ENCODE results near the gene PRKD2.

Gene PRKD2

DNA sequence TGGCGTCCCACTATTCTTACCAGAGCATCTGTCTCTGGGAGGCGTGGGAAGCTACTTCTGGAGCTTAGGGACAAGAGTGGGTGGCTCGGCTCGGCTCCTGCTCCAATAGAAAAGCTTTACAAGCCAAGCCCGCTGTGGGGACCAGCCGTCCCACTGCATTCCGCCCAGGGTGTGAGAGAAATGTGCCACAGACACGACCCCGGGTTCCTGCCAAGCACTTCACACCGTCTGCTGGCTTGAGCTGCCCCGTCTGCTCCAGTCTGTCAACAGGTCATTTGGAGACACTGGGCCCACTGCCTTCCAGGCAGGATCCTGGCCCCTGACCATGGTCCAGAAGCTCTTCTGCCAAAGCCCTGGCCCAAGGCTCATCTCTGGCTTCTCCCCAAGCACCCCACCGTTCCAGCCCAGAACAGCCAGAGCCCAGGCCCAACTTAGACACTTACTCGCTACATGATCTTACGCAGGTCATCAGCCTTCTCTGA is 22.4 kb upstream of the PRKD2 start:
- DNase-seq = no peak

DNA sequence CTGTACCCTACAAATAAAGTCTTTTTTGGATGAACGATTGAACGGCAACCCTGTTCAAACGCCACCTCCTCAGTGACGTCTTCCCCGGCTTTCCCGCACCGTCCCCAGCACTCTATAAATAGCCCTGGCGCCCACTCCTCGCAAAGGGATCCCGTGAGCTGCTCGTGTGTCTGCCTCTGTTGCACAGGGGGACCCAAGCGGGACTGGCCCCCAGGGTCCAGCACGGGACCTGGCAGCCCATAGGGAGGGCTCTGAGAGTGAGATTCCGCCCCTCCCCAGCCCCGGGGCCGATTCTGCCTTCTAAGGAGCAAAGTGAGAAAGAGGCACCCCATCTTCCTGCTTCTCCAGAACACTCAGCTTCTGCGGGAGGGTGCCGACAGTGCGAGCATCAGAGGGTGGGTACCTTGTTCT is 20.9 kb upstream of the PRKD2 start:
- no peak for DNase-seq

DNA sequence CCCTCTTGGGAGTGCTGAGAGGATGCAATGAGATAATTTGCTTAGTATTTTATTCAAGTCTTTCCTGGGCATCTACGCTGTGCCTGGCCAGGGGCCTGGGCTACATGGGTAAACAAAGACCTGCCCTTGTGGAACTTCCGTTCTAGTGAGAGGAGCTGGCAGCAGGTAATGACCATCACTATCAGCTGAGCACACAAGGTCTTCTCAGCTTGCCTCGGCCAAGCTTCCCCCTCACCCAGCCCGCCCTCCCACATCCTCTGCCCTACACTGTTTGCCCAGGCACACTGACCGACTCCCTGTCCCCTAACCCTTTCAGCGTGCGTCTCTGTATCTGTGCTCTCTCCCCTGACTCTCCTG is 20.4 kb upstream of the PRKD2 start:
- no peak for DNase-seq

DNA sequence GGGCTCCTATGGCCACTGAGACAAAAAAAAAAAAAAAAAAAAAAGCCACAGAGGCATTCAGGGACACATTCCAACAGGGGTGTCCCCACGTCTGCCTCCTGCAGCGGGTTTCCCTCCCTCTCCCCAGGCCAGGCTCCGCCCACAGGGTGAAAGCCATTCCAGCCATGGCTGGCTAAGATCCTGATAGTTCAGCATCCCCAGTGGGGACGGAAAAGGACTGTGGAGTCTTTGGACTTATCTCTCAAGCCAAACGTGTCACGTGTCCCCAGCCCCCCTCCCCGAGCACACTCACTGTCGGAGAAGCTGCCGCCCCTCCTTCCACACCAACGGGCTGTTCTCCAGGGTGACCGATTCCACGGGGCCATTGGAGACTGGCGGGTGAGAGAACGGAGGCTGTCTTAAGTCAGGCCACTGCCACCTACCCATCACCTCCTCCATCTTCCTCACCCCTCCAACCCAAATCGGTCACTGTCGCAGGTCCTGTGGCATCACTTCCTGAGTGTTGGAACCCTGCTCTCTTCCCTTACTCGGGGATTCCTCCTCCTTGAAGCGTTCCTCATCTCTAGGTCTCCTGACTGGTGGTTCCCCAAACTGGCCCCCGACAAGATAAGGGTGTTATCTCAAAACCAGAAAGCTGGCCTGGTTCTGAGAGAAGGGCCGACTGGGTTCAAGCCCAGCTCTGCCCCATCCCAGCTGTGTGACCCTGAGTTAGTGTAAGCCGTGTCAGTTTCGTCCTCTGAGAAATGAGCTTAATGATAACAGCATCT is 19.8 kb upstream of the PRKD2 start:
- DNase-seq = no peak

DNA sequence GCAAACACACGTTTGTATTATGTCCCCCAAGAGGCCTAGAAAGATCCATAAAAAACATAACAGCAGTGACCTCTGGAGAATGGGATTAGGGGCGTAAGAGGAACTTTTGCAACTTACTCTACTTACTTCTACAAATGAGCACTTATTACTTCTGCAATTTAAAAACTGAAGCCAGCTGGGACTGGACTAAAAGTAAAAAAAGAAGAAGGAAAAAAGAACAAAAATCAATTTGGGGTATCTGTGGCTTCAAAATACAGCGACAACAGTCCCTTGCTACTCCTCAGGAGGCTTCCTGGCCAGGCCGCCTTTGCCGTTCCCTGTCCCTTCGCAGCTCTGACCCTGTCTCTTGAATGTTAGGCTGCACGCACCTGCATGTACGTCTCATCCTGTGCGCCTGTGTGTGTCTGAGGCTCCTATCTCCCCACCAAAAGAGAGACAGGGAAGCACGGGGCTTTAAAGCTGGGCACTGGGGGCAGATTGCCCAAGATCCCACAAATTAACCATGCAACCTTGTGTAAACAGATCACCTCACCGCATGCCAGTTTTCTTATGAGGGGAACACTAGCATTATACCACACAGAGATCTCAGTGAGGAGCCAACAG is 16.9 kb upstream of the PRKD2 start:
- no peak for DNase-seq

DNA sequence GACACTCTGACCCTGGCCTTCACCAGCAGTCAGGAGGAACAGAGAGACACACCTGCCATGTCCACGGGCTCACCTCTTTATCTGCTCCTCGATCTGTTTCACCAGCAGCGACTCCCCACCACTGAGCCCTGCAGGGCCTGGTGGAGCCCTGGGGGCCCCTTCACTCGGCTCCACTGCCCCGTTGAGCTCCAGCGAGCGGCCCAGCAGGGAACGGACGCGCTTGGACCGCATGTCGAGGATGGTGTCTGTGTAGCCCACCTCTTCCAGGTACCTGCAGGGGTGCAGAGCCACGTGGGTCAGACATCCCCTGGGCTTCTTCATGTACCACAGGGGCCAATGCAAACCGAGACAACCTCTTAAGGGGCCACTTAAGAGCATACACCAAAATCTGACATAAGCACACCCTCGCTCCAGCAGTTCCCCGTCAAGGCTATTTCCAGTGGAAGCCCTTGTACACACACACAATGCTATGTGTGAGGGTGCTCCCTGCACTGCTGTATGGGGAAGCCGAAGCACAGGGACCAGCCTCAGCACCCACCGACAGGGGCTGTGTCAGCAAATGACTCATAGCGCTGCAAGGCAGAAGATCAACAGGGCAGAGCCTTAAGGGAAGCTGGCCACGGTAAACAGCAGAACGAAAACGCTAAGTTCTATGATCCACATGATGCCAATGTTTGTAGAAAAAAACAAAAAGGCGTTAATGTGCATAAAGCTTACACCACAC is 16.2 kb upstream of the PRKD2 start:
- DNase-seq = no peak

DNA sequence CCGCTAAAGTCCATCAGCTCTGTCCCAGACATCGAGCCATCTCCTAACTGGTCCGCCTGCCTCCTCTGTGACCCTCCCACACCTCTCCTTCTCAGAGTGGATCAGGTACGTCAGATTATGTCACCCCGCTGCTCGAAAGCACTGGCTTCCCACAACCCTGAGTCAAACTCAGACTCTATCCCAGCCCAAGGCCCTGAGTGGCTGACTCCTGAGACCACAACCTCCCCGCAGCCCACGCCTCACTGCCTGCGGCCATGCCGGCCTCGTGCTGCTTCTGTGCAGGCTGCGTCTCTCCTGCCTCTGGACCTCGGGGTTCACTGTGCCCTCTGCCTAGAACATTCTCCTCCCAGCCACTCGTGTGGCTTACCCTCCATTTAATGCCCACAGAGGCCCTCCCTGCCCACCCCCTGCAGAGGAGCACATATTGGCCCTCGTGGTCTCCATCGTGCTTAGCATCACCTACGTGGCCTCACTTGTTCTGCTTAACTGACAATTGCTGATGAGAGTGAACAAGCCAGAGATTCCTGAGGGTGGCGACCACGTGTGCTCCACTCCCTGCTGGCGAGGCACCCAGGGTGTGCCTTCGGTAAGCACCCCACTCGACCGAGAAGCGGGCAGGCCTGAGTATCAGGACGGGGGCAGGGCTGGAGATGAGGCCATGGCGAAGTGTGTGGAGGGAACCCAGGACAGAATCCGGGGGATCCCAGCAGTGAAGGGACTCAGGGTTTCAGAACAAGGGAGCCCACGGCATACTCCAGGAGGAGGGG is 15.4 kb upstream of the PRKD2 start:
- no peak for DNase-seq

DNA sequence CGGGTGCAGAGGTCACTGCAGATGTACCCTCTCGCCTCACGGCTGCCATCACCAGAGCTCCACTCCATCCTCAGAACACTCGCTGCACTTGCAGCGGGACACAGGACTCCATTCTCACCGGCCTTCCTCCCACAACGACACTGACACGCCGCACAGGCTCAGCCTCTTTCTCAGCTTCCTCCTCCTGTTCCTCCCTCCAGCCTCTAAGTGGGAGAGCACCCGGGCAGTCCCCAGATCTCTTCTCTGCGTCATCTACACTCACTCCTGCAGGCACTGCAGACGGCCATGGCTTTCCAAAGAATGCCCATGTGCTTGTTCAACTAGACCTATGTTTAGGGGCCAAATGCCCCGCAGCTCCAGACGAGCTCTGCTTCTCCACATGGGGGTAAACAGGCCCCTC is 14.7 kb upstream of the PRKD2 start:
- DNase-seq = no peak

DNA sequence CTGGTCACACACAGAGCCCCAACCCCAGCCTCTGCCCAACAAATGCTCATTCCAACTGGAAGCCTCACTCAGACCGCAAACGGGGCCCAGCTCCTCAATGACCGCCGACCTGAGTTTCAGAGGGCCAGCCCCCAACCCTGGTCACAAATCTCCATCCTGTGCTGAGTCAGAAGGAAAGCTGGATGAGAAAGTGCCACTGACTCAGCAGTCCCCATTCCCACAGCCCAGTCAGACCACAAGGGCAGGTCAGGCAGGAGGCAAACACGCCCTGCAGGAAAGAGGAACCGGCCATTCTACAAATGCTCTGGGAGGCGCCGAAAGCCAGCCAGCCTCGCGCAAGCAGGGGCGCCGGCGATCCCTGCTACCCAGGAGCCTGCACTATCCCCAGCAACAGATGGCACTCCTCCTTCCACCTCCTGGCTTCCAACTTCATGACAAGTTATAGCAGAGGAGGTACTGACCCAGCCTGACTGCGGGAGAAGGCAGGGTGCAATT is 14.1 kb upstream of the PRKD2 start:
- DNase-seq = no peak

DNA sequence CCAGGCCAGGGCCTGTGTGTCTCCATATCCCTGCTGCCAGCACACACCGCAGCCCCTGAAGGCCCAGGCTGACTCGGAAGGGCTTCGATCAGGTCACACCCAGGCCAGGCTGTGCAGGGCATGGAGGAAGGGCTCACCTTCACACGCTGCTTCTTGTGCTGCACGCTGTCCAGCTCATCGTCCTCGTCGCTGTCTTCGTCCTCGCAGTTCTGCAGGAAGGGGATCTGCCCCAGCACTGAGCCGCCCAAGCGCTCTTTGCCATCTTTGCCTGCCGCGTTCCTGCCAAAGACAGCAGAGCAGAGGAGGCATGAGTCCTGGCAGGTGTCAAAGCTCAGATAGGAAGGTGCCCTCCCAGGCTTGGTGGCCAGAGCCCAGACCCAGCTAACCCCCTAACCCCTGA is 13.7 kb upstream of the PRKD2 start:
- no peak for DNase-seq

DNA sequence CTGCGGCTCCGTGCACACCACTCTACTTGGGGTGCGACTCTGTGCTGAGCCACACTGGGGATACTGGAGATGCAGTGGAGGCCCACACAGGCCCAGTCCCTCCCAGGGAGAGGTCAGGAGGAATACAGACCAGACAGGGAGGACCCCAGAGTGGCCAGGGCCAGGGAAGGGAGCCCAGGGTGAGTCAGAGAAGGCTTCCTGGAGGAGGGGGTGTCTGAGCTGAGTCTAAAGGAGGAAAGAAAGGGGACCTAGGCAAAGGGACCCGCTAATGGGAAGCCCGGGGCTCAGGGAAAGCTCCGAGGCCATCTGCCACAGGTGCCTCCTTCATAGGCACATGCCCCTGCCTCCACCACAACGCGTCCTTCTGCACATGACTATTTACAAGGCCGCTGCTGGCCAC is 13.3 kb upstream of the PRKD2 start:
- DNase-seq = no peak

DNA sequence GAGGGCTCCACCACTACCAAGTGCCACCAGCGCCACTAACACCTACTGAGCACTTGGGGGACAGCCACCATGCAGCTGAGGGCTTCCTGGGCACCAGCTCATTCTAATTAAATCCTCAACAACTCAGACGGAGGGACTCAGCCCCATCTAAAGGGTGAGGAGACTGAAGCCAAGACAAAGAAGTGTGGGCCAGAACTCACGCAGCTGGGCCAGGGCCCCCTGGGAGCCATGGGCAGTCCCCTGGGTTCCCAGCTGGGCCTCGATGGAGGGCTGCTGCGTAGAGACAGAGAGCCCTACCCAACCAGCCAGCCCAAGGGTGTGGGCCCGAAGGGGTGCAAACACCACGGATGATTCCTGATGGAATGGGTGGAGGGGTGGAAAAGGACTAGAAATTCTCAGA is 12.8 kb upstream of the PRKD2 start:
- no peak for DNase-seq

DNA sequence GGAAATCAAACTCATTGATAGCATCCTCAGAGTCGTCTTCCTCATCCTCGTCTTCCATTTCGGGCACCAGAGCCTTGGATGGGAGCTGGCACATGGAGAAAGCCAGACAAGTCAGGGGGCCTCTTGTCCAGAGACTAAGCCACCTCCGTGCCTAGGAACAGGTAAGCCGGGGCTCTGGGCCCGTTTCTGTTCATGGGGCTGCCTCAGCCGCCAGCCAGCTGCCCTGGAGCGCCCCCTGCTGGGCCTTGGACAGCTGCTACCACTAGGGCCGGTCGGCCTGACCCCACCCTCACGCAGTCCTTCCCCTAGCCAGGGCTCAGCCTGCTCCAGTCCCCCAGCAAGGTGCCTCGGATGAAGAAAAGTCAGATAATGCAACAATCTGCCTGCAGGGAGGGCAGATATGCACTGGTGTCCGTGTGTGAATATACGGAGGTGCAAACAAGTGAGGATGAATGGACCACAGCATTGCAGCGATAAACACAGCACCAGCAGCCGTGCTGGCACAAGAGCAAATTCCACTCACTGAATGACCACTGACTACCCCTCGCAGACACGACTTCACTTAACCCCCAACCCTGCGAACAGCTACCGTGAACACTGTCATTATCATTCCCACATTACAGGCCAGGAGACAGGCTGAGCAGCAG is 11.9 kb upstream of the PRKD2 start:
- DNase-seq = peak; percentile 83

DNA sequence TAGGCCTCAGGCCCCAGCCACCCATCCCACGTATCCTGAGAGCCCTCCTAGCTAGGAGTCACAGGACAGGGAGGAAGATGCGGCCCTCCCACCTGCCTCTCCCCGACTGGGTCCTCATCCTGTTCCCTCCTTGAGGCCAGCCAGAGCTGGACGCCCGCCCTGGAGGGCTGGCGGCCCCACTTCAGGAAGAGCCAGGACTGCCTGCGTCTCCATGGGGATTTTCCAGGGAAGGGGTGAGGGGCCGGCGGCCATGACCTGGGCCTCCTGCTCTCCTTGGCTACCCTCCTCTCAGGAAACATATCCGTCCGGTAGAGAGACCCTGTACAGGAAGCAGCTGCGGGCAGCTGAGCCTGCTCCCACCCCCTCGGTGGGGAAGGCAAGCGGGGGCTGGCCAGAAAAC is 11.3 kb upstream of the PRKD2 start:
- DNase-seq = no peak

DNA sequence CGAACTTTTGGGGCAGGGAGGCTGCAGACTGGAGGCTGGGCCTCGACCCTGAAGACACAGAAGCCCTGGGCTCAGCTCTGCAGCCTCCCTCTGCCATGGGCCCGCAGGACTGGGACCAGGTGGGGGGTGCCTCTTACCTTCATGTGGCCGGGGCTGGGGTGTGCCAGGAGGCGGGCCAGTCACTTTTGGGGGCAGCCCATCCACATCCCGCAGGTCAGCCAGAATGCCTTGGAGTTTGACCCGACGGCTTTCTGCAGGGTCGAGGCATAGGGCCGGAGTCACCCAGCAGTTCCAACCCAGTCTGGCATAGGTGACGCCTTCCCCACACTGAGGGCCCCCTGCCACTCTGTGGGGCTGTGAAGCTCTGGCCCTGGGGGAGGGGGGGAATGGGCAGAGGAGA is 10.8 kb upstream of the PRKD2 start:
- no peak for DNase-seq

DNA sequence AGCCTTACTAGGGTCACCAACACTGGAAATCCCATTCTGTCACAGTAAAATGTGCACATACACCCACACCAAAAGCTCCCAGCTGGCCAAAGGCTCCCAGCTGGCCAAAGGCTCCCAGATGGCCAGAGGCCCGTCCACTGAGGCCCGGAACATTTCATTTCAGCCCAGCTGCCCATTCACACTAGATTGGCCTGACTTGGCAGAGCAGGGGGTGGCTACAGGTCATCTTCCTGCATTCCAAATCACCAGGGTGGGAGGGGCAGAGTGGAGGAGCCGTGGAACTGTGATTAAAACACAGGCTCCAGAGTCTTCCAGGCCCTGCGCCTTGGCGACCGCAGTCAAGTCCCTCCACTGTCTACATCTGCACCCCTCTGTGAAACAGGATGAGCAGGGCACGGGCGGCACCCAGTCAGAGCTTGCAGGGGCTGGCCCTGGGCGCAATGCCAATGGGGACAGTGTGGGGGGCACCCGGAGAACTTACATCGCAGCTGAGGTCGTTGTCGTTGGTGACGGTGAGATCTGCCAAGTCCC is 10.1 kb upstream of the PRKD2 start:
- DNase-seq = no peak

DNA sequence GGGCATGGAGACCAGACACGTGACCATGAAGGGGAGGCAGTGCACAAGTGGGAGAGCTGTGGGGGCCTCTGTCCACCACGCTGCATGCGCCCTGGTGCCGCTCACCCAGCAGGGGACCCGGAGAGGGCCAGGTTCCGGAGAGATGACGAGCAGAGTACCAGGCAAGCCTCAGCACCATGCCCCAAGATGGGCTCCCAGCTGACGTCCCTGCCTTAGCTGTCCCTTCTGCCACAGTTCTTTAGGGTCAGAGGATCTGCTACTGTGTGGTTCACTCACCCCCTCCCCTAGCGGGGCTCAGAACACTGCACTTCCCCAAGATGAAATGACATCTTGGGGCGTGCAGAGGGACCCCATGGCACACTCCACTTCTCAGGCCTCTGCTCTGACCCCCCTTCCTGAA is 9.6 kb upstream of the PRKD2 start:
- DNase-seq = no peak

DNA sequence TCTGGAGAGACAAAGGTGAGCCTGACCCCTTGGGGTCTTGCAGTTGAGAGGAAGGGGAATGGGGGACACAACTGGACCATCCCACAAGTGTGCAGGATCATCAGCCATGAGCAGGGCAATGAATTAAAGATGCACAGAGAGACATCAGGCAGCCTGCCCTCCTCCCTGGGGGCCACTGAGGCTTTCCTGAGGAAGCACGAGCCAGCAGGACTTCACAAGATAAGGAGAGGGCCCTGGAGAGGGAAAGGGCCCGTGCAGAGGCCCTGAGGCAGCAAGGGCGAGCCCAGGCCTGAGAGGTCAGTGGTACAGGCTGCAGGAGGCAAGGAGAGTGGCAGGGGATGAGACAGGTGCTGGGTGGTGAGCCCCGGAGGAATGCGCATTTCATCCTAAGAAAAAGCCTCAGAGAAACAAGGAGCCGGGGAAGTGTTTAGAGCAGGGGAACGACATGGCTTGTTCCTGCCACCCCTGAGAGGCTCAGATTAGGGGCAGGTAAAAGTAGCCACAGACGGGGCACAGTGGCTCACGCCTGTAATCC is 9.0 kb upstream of the PRKD2 start:
- no peak for DNase-seq

DNA sequence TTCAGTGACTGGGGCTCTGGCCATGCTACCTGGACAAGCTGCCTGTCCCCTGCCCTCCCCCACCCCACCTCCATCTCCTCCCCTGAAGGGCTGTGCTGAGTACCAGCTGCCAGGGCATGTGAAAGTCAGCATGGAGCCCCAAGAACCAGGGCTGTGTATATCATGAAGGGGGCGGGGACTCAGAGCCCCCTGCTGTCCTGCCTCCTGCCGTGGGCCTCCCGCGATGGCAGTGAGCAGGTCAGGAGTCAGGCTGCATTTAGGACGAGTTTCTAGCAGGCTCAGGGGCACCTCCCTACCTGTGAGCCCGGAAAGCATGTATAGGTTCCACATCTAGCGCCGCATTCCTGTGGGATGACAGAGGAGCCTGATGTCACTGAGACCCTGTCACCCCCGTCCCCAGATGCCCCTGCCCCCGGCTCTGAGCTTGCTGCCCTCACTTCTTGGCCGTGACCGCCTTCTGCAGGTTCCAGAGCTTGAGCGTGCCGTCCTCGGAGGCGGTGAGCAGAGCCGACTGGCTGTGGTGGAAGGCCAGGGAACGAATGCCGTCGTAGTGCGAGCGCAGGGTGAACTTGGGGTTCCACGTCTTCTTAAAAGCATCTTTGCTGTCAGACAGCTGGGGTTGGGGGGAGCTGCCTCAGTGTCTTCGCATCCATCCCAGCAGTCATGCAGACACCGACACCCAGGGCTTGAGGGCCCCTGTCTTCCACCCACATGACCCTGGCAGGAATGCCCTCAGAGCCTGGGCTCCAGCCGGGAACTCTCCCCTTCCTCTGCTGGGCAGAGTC is 8.3 kb upstream of the PRKD2 start:
- DNase-seq = no peak

DNA sequence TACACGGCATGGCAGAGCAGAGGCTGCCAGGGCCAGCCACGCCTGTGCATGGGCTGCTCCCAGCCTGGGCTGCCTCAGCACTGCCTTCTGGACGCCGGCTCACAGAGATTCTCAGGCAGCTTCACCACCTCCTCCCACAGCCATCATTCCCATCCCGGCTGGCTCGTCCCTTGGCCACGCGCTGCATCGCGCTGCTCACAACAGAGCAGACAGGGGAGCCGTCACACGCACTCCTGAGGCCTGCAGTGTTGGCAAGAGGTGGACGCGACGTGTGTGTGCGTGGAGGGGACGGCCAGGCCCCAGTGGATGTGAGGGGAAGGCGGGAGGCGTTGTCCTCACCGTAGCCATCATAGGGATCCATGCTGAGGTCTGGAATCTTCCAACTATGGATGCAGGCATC is 7.6 kb upstream of the PRKD2 start:
- DNase-seq = no peak

DNA sequence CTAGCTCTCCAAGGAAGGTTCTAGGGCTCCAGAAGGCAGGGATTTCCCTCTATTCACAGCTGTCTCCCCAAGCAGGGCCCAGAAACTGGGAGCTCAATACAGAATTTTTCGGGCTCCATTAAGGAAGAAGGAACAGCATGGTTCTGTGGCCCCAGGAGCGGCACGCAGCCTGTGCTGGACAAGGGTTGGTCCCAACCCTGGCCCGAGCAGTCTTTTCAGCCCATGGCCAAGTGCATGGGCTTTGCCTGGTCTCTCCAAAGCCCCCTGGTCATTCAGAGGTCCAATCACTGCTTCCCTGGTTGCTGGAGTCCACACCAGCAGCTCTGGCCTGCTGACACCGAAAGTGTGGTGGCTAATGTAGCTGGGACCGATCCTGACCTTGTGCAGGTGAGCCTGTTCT is 6.6 kb upstream of the PRKD2 start:
- no peak for DNase-seq

Measured in activated gamma-delta T cell treated with Interleukin-2 at 50 U/mL for 16 hours (primary cell).